Tibial nerve (tissue), 4 donors: Measurements from ENCODE around the gene TBC1D24. TPM values are rescaled to one million over a fixed set of nuclear protein-coding genes. Genes with fewer than 3 reads are reported as not detected.

Source experiments
- DNase-seq, 2 donors: peaks; one replicate each; pipeline ENCODE4 v3.0.0-alpha.2; 2019; ENCODE audit warnings: low spot score in 2 of 2
- H3K27ac ChIP-seq, 4 donors: fragments of 200-600 bp; sonication (generic) in 3 of 4; one replicate each; pipeline ENCODE4 v1.5.1; 2017 to 2019; ENCODE audit warnings: mild to moderate bottlenecking in 1 of 4
- H3K27me3 ChIP-seq, 2 donors: fragments of 200-600 bp; sonication (generic) in 1 of 2; one replicate each; pipeline versions ENCODE4 v1.5.1 to v1.6.0; 2017 to 2019
- H3K36me3 ChIP-seq, 3 donors: fragments of 200-600 bp; sonication (generic); one replicate each; pipeline ENCODE4 v1.5.1; 2018 to 2019
- H3K4me1 ChIP-seq, 4 donors: fragments of 200-600 bp; sonication (generic) in 3 of 4; one replicate each; pipeline ENCODE4 v1.5.1; 2017 to 2019
- H3K4me3 ChIP-seq, 4 donors: fragments of 200-600 bp; sonication (generic) in 3 of 4; one replicate each; pipeline ENCODE4 v1.5.1; 2017 to 2019; ENCODE audit warnings: mild to moderate bottlenecking in 1 of 4, moderate library complexity in 1 of 4
- H3K9me3 ChIP-seq, 4 donors: fragments of 200-600 bp; sonication (generic) in 3 of 4; one replicate each; pipeline ENCODE4 v1.5.1; 2017 to 2019
- EP300 ChIP-seq, 2 donors: sonication (generic); formaldehyde crosslinking; IDR thresholded peaks; one replicate each; pipeline ENCODE4 v1.6.1; 2017; ENCODE audit warnings: antibody characterized with exemption in 2 of 2, mild to moderate bottlenecking in 1 of 2
- POLR2A ChIP-seq, 2 donors: fragments of 450-650 bp; IDR thresholded peaks; one replicate each; pipeline ENCODE4 v1.6.1; 2017; ENCODE audit warnings: antibody characterized with exemption in 2 of 2, mild to moderate bottlenecking in 2 of 2, moderate library complexity in 2 of 2
- WGBS, 2 donors: methylation state at CpG; one replicate each; pipeline ENCODE4 v1.1.5; 2018; 5-methylcytosine and 5-hydroxymethylcytosine counted together
- total RNA-seq, 4 donors: library from RNA; depleted of rRNA; stranded (reverse); fragments of >200 nt; gene quantifications; one replicate each; pipeline ENCODE4 v1.1.0, GENCODE V29; 2016
- TF ChIP-seq, protein P1 (sequence below), 5 experiments: fragments of 200-600 bp in 3 of 5; fragments of 450-650 bp in 2 of 5; sonication (generic) in 3 of 5; IDR thresholded peaks; one replicate each; pipeline ENCODE4 v1.5.1; 2016 to 2019; ENCODE audit warnings: antibody characterized with exemption in 5 of 5, mild to moderate bottlenecking in 3 of 5, moderate library complexity in 2 of 5

The TBC1D24 gene
- total RNA-seq, 4 donors from 2014 or later = 12.0 to 18.3 (median 16.3) TPM

DNA sequence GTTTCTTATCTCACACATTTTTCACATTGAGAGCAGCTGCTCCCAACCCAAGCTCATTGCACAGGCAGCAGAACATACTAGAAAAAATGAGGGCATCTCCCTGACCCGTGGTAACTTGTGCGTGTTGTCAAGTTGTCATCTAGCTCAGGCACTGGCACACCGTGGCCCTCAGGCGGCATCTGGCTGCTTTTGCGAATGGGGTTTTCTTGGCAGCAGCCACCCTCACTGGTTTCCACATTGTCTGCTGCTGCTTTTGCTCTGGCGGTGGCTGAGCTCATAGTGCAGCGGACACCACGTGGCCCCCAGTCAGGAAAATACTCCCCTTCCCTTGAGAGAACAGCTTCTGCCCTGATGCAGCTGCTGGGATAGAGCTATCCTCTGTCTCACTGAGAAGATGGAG lies 24.4 kb upstream of the TBC1D24 start:
- TF ChIP-seq, protein P1, sequence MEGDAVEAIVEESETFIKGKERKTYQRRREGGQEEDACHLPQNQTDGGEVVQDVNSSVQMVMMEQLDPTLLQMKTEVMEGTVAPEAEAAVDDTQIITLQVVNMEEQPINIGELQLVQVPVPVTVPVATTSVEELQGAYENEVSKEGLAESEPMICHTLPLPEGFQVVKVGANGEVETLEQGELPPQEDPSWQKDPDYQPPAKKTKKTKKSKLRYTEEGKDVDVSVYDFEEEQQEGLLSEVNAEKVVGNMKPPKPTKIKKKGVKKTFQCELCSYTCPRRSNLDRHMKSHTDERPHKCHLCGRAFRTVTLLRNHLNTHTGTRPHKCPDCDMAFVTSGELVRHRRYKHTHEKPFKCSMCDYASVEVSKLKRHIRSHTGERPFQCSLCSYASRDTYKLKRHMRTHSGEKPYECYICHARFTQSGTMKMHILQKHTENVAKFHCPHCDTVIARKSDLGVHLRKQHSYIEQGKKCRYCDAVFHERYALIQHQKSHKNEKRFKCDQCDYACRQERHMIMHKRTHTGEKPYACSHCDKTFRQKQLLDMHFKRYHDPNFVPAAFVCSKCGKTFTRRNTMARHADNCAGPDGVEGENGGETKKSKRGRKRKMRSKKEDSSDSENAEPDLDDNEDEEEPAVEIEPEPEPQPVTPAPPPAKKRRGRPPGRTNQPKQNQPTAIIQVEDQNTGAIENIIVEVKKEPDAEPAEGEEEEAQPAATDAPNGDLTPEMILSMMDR (IDR thresholded peaks at IDR 0.05) = no peak
- TF ChIP-seq POLR2A (IDR thresholded peaks at IDR 0.05) = no peak
- no peak for TF ChIP-seq EP300 (IDR thresholded peaks at IDR 0.05)
- no peak overlapping the region for H3K4me3 ChIP-seq
- H3K36me3 ChIP-seq = peaks cover 0 to 83% (median 0%) of the 10 kb centered on the region in 3 donors
- H3K9me3 ChIP-seq = no peaks in the 10 kb centered on the region
- no peak for DNase-seq
- H3K27ac ChIP-seq = no peak overlapping the region
- H3K27me3 ChIP-seq = no peaks in the 10 kb centered on the region
- H3K4me1 ChIP-seq = peaks cover 0 to 7% (median 0%) of the 10 kb centered on the region in 4 donors
- WGBS, 2 donors = 90 to 96% methylated on average over 6 to 8 of the region's 8 CpGs

DNA sequence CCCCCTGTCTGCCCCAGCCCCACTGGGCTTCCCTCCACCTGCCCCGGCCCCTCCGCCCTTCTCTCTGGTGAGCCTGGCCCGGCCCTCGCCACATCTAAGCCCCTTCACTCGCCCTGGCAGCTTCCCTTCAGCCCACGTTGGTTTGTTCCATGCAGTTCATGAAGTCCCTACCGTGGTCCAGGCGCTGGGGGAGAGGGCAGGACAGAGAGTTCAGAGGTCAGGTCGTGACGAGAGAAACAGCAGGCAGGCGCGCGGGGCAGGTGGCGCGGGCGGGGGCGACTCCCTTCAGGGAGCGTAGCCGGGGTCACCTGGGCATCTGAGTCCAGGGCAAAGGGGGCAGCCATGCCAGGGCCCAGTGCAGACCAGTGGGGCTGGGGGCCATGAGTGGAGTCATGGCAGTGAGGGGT lies 23.9 kb upstream of the TBC1D24 start:
- Histone ChIP-seq H3K36me3 (peaks cover 0 to 83% (median 0%) of the 10 kb centered on the region in 3 donors), H3K4me3 (no peak overlapping the region), H3K9me3 (no peaks in the 10 kb centered on the region), H3K4me1 (peaks cover 0 to 7% (median 0%) of the 10 kb centered on the region in 4 donors), H3K27ac (no peak overlapping the region), H3K27me3 (no peaks in the 10 kb centered on the region)
- no peak for DNase-seq
- WGBS, 2 donors = 90 to 92% methylated on average over 19 of the region's 19 CpGs
- TF ChIP-seq EP300 (IDR thresholded peaks at IDR 0.05) (no peak), POLR2A (IDR thresholded peaks at IDR 0.05) (no peak)
- TF ChIP-seq, protein P1 (IDR thresholded peaks at IDR 0.05) = no peak

DNA sequence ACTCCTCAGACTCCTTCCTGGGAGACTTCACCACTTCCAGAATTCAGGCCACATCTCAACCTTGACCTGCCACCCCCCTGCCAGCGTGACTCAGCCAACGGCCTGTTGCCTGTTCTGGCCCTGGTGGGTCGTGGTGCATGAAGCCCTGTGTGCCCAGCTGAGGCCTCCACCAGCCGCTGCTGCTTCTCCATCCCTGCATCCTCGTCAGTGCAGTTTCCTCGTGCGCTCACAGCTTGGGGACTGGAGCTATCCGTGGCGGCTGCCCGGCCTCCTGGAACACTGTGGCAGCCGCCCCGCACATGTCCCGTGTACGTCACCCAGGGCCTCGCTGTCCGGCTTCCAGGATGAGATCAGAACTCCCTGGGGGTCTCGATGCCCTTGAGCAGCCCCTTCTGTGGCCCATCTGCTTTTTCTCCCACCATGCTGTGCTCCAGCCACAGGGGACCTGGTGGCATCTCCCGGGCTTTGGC lies 23.0 kb upstream of the TBC1D24 start:
- Histone ChIP-seq H3K27ac (no peak overlapping the region), H3K4me3 (no peak overlapping the region), H3K27me3 (no peaks in the 10 kb centered on the region), H3K36me3 (peaks cover 0 to 83% (median 0%) of the 10 kb centered on the region in 3 donors), H3K9me3 (no peaks in the 10 kb centered on the region), H3K4me1 (peaks cover 0 to 7% (median 0%) of the 10 kb centered on the region in 4 donors)
- no peak for TF ChIP-seq POLR2A (IDR thresholded peaks at IDR 0.05)
- TF ChIP-seq, protein P1 (IDR thresholded peaks at IDR 0.05) = no peak
- TF ChIP-seq EP300 (IDR thresholded peaks at IDR 0.05) = no peak
- DNase-seq = no peak
- WGBS, 2 donors = 84 to 88% methylated on average over 16 to 18 of the region's 18 CpGs

DNA sequence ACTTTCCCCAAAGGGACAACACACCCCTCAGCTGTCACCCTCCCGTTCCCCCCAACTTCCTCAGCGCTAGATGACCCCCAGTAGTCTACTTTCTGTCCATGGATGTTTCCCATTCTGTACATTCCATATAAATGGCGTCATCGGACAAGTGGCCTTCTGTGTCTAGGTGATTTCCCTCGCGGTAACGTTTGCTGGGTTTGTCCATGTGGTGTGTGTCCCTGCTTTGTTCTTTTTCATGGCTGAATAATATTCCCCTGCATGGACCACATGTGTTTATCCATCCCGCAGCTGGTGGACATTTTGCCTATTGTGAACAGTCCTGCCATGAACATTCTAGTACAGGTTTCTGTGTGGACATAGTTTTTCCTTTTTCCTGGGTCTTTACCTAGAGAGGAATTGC lies 22.3 kb upstream of the TBC1D24 start:
- H3K4me3 ChIP-seq = no peak overlapping the region

More for the DNA sequence above, 22.3 kb upstream of the TBC1D24 start:
- no peak overlapping the region for H3K27ac ChIP-seq
- 94% methylated on average over 8 of the region's 8 CpGs for WGBS, 2 donors
- H3K4me1 ChIP-seq = peaks cover 0 to 7% (median 0%) of the 10 kb centered on the region in 4 donors
- H3K36me3 ChIP-seq = peaks cover 0 to 81% (median 0%) of the 10 kb centered on the region in 3 donors
- no peaks in the 10 kb centered on the region for H3K27me3 ChIP-seq
- no peak for DNase-seq
- H3K9me3 ChIP-seq = no peaks in the 10 kb centered on the region
- no peak for TF ChIP-seq EP300 (IDR thresholded peaks at IDR 0.05)
- TF ChIP-seq POLR2A (IDR thresholded peaks at IDR 0.05) = no peak
- TF ChIP-seq, protein P1 (IDR thresholded peaks at IDR 0.05) = no peak
